Stimulated activated CD4-positive, alpha-beta T cell treated with anti-CD3 and anti-CD28 coated beads, Interleukin-12 subunit alpha, Interleukin-12 subunit beta, amount 100 ng/mL, for 48 hours (primary cell): ENCODE results near the gene ST8SIA5.

Source experiments
- DNase-seq, 3 donors: peaks; one replicate each; pipeline ENCODE4 v3.0.0-alpha.2; 2020; ENCODE audit warnings: low read depth in 2 of 3, low spot score in 1 of 3

Gene ST8SIA5

GRCh38 chr18:46740046-46740445 is 16.8 kb downstream of the ST8SIA5 start:
- DNase-seq: no peak

DNA sequence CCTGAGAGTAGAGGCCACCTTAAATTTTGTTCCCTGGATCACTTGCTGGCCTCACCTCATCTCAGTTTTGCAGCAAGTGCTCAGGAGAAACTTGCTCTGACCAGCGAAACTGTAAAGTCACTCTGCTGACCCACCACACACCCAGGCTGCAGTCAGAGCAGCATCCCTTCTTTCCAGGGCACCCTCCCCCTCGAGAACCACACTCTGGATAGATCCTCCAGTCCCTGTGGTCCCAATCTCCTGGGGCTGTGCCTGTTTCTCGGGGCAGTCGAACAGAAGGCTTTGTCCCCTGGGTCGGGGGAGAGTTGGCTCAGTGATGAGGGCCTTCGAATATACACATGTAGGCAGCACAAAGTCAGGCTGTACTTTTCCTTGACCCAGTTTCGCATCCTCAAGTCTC is 18.4 kb downstream of the ST8SIA5 start:
- no peak for DNase-seq

DNA sequence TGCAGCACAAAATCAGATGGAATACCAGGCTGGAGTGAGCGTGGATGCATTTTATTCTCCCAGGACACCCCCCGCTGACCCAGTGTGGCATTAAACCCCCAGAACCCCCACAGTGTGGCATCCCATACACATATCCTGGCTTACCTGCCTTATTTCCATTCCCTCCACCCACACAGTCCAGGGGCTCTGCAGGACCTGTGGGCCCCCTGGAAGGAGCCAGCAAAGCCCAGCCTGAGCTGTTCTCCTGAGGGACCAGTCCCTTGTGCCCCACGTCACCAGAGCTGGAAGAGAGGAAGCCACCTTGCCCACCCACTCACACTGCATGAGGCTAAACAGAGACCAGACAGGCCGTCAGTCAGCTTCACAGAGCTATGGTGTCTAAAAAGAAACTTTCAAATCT is 20.1 kb downstream of the ST8SIA5 start:
- DNase-seq: no peak

DNA sequence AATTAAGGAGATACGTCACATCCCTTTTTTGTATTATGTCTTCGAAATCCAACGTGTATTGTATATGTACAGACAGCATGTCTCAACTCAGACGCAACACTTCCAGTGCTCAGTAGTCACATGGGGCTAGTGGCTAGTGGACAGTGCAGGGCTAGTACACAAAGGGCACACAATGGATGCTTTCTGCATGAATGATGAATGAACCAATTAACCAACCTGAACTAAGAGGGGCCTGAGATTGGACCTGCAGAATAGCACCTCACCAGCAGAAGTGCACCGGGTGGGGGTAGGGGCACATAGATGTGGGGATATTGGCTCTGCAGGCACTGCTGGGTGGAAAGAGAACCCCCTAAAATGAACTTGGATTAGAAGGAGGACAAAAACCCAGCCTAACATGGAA is 20.7 kb downstream of the ST8SIA5 start:
- DNase-seq: no peak

DNA sequence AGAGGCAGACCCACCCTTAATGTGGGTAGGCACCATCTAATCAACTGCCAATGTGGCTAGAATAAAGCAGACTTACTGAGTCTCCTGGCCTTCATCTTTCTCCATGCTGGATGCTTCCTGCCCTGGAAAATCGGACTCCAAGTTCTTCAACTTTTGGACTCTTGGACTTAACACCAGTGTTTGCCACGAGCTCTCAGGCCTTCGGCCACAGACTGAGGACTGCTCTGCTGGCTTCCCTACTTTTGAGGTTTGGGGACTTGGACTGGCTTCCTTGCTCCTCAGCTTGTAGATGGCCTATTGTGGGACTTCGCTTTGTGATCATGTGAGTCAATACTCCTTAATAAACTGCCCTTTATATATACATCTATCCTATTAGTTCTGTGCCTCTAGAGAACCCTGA is 21.9 kb downstream of the ST8SIA5 start:
- no peak for DNase-seq

- DNase-seq: no peak
These were observed 23.0 kb downstream of the ST8SIA5 start for GRCh38 chr18:46733872-46734271.

DNA sequence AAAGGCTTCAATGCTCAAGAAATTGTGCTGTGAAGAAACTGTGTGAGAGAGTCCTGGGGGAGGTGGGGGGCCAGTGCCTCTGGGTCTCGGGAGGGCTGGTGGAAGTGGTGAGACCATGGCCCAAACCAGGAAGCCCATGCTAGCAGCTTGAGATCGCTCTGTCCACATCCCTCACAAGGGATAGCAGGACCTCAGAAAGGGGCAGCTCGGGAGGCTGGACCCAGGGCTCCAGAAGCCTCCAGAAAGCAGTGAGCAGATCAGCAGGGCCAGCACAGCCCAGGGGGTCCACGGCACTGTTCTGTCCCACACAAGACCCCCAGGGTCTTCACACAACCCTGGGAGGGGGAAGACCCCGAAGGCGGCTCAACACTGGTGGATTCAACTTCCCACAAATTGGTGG is 24.1 kb downstream of the ST8SIA5 start:
- no peak for DNase-seq

DNA sequence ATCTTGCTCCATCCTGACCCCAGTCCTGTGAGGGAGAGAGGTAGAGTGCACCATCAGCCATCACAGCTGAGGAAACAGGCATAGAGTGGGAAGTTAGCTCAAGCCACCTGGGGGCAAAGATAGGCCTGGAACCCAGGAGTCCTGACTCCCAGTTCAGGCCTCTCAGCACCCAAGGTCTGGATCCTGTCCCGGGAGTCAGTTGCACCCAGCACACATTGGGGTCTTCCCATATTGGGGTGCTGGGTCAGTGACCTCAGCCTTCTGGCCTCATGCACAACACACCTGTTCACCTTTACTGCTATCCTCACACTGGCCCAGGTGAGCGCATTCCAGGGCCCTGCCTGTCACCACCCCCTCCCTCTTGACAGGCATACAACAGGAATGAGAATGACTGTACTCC is 24.7 kb downstream of the ST8SIA5 start:
- no peak for DNase-seq

DNA sequence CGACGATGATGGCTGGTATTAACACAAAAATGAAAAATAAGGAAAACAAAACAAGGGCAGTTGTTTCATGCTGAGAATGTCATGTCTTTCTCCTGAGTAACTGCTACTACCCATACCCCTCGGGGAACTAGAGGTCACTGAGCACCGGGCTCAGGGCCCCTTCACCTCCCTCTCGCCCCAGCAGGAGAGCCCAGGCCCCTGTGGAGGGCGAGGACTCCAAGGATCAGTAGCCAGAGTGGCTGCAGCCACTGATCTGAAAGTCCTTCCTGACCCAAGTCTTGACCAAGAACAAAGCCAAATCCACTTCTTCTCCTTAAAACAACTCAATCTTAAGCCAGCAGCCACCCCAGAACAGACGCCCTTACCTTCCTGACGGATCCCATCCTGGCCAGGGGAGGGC is 25.5 kb downstream of the ST8SIA5 start:
- DNase-seq: no peak

- no peak for DNase-seq
These were observed 28.5 kb downstream of the ST8SIA5 start for GRCh38 chr18:46728219-46728930.

GRCh38 chr18:46727177-46727576 is 29.7 kb downstream of the ST8SIA5 start:
- DNase-seq: no peak

DNA sequence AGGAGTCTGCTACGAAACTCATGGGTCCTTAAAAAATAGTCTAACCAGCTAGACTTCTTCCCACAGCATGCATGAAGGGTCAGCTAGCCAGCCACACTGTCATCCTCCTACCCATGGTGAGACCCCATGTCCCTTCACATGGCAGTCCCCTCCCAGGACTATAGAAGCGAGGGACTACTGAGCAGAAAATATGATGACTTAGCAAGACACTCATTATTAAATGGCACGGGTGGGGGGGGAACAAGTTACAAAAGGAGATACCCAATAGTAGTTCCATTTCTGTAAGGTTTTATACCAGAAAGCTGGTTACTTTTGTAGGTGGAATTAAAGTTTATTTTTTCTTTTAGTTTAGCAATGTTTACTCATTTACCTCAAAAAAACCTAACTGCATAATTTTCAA is 31.5 kb downstream of the ST8SIA5 start:
- no peak for DNase-seq

GRCh38 chr18:46723856-46724415 is 32.9 kb downstream of the ST8SIA5 start:
- DNase-seq: no peak

DNA sequence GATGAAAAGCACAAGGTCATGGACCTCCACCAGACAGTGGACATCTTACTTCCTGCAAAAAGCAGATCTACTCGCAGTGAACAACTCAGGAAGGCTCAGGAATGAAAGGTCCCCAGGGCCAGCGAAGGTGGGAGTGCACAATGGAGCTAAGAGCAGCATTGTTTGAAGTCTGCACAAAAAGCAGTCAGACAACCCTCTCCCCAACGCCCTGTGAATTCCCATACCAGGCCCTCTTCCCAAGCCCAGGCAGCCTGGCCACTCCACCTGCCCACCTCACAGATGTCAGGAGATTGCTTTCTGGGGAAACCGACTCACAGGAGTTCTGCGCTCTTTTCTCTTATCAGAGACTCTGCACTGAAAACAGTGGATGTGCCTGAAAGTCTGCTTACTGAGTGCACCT is 34.8 kb downstream of the ST8SIA5 start:
- no peak for DNase-seq

DNA sequence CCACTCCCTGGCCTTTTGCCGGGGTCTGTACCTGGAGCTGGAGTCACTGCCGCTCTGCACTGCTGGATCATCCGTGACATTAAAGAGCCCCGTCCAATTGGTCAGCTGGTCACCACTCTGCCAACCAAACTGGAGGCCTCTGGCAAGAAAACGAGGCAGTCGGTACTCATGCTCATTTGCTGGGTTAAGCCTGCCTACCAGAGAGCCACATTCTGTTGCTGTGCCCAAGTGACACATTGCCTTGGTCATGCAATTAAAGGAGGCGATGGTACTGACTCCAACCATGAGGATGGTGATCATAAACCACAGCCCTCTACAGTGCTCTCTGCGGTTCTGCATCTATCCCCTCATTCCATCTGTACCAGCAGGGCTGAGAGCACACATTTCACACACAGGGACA is 35.5 kb downstream of the ST8SIA5 start:
- no peak for DNase-seq

DNA sequence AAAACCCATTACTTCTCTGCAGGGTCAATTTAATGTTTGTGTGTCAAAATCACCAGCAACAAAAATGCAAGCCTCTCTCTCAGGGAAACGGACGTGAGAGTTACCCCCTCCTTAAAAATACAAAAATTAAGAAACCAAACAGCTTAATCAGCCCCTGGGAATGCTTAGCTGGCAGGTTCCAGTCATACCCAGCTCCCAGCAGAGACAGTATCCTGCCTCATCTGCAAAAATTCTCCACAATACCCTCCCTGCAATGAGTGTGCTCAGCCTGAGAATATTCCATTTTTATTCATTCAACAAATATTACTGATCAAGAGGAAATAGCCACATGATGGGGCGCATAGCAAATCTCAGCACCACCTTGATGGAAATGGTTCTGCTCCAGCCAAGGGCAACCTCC is 36.3 kb downstream of the ST8SIA5 start:
- DNase-seq: no peak

GRCh38 chr18:46720092-46720491 is 36.8 kb downstream of the ST8SIA5 start:
- no peak for DNase-seq

DNA sequence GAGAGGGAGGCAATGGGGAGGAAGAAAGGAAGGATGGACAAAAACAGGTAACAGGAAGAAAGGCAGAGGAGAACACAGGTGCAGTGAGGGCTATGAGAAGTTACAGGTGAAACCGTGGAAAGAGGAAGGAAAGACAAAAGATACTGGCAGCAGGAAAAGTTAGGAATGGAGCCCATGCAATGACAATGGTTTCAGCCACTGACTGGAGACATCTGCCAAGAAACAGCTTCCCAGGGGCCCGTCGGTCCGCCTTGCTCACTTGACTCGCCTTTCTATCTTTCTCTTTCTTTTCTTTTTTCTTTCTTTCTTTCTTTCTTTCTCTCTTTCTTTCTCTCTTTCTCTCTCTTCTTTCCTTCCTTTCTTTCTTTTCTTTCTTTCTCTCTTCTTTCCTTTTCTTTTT is 37.5 kb downstream of the ST8SIA5 start:
- no peak for DNase-seq

DNA sequence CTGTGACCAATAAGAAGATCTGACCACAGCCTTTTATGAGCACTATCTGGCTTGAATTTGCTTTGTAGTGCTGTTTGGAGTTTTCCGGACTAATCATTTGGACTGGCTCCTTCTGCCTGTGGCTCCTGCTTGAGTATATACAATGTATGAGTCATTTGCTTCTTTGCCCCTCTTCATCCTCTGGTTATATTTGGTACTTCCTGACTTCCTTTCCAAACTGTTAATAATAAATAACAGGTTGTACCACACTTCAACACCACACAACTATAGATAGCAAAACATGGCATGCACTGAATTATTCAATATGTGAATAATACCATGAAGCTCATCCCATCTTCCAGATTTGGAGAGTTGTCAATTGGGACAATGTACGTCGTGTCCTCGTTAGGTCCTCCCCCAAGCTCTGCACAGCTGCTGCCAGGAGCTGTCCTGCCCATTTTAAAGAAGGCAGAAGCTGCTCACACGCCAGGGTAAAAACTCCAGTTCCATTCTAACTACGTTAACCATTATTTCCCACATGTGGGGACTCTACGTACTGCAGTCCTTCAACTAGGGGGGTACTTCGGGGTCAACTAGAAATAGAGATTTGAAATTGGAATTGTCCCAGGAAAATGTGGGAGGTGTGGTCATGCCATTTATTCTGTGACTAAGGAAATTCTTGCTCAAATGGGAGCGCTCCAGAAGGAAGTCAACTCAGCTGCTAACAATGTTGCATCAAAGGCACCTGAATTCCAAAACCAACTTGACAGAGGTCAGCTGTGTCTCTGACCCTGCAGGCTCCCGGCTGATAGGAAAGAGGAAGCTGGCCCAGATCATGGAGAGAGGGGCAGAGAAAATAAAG is 38.1 kb downstream of the ST8SIA5 start:
- no peak for DNase-seq

GRCh38 chr18:46716827-46717226 is 40.0 kb downstream of the ST8SIA5 start:
- no peak for DNase-seq

- DNase-seq: no peak
These were observed 40.5 kb downstream of the ST8SIA5 start for GRCh38 chr18:46716336-46716735.

- no peak for DNase-seq
These were observed 41.8 kb downstream of the ST8SIA5 start for GRCh38 chr18:46715062-46715461.
